Activated naive CD8-positive, alpha-beta T cell (primary cell): ENCODE results near the gene SCARB2.

Experiments
- H3K27ac Mint-ChIP-seq: one replicate; pipeline ENCODE4 v1.8.0; 2021; ENCODE audit warnings: mixed read lengths
- H3K27me3 Mint-ChIP-seq: one replicate; pipeline ENCODE4 v1.8.0; 2021; ENCODE audit warnings: mixed read lengths
- H3K36me3 Mint-ChIP-seq: one replicate; pipeline ENCODE4 v1.8.0; 2021; ENCODE audit warnings: mixed read lengths
- H3K4me1 Mint-ChIP-seq: one replicate; pipeline ENCODE4 v1.8.0; 2021; ENCODE audit warnings: low read depth, mixed read lengths
- H3K4me3 Mint-ChIP-seq: one replicate; pipeline ENCODE4 v1.8.0; 2021; ENCODE audit warnings: mild to moderate bottlenecking, mixed read lengths
- H3K9me3 Mint-ChIP-seq: one replicate; pipeline ENCODE4 v1.8.0; 2021; ENCODE audit warnings: low read depth, mixed read lengths

SCARB2 gene

GRCh38 chr4:76174216-76174615, 39.4 kb downstream of the SCARB2 start:
- H3K4me1 Mint-ChIP-seq: no peaks in the 10 kb centered on the region
- no peak overlapping the region for H3K27ac Mint-ChIP-seq
- H3K9me3 Mint-ChIP-seq: no peaks in the 10 kb centered on the region

GRCh38 chr4:76168688-76169087, 44.9 kb downstream of the SCARB2 start:
- H3K27me3 Mint-ChIP-seq: no peaks in the 10 kb centered on the region
- H3K27ac Mint-ChIP-seq: no peak overlapping the region
- H3K9me3 Mint-ChIP-seq: no peaks in the 10 kb centered on the region
- no peak overlapping the region for H3K4me3 Mint-ChIP-seq
- H3K4me1 Mint-ChIP-seq: no peaks in the 10 kb centered on the region
- H3K36me3 Mint-ChIP-seq: peaks cover 14% of the 10 kb centered on the region

More at GRCh38 chr4:76174216-76174615, 39.4 kb downstream of the SCARB2 start:
- Mint-ChIP-seq H3K27me3 (no peaks in the 10 kb centered on the region), H3K36me3 (peaks cover 6% of the 10 kb centered on the region), H3K4me3 (no peak overlapping the region)

DNA sequence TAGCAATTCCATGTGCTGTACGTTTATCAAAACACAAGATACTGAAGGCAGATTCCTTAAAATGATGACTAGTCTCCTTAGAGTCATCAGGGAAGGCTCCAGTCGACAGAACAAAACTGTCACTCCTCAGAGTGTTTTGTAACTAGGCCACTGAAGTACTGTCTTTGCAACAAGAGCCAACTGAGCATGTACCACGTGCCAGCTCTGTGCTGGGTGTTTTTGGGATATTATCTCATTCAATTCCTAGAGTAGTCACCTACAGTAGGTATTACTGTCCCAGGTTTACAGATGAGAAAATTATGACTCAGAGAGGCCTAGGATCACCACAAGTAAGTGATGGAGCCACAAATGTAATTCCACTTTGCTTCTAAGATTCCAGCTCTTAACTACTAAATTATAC, 47.1 kb downstream of the SCARB2 start:
- Mint-ChIP-seq H3K27ac (no peak overlapping the region), H3K4me3 (no peak overlapping the region), H3K36me3 (peaks cover 17% of the 10 kb centered on the region), H3K4me1 (no peaks in the 10 kb centered on the region), H3K27me3 (no peaks in the 10 kb centered on the region), H3K9me3 (no peaks in the 10 kb centered on the region)

- Mint-ChIP-seq H3K36me3 (peaks cover 12% of the 10 kb centered on the region), H3K4me3 (no peak overlapping the region), H3K9me3 (no peaks in the 10 kb centered on the region), H3K27ac (no peak overlapping the region), H3K27me3 (no peaks in the 10 kb centered on the region), H3K4me1 (no peaks in the 10 kb centered on the region)
Measured at GRCh38 chr4:76160355-76160754, 53.3 kb downstream of the SCARB2 start.

GRCh38 chr4:76156635-76157034, 57.0 kb downstream of the SCARB2 start:
- peaks cover 9% of the 10 kb centered on the region for H3K36me3 Mint-ChIP-seq
- no peak overlapping the region for H3K27ac Mint-ChIP-seq
- no peaks in the 10 kb centered on the region for H3K4me1 Mint-ChIP-seq
- no peak overlapping the region for H3K4me3 Mint-ChIP-seq
- H3K27me3 Mint-ChIP-seq: no peaks in the 10 kb centered on the region
- peaks cover 5% of the 10 kb centered on the region for H3K9me3 Mint-ChIP-seq

DNA sequence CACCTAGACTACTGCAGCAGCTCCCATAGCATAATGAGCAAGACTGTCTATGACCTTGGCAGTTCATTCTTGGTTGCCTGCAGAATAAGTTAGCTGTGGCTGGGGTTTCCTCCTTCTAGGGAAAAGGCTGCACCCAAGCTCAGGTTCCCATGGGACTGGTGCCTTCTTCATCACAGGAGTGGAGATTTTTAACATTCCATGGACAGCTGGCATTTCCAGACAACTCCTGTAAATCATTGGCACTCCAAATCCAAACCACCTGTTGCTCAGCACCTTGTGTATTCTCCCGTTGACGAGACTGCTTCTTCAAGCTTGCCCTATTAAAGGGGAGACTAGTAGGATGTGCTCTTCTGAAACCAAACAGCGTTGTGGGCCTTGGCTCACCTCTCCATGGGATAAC, 57.6 kb downstream of the SCARB2 start:
- Mint-ChIP-seq H3K27me3 (no peaks in the 10 kb centered on the region), H3K4me3 (no peak overlapping the region), H3K9me3 (peaks cover 5% of the 10 kb centered on the region), H3K4me1 (no peaks in the 10 kb centered on the region), H3K27ac (no peak overlapping the region), H3K36me3 (peaks cover 8% of the 10 kb centered on the region)

DNA sequence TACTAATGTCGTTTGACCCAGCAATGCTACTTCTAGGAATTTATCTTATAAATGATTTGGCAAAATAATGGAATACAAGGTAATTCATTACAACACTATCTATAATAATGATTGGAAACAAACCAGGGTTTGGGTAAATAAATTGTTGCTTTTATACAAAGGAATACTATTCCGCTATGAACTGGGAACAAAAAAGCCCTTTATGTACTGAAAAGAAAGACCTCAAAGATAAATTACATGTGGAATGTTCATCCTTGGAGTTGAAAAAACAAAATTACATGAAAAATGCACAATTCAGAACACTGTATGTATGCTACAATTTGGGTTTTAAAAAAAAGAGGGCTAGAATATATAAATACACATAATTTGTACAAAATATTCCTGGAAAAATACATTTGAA, 60.3 kb downstream of the SCARB2 start:
- Mint-ChIP-seq H3K27me3 (no peaks in the 10 kb centered on the region), H3K4me1 (peaks cover 17% of the 10 kb centered on the region), H3K4me3 (no peak overlapping the region), H3K9me3 (peaks cover 5% of the 10 kb centered on the region), H3K27ac (no peak overlapping the region), H3K36me3 (peaks cover 3% of the 10 kb centered on the region)

DNA sequence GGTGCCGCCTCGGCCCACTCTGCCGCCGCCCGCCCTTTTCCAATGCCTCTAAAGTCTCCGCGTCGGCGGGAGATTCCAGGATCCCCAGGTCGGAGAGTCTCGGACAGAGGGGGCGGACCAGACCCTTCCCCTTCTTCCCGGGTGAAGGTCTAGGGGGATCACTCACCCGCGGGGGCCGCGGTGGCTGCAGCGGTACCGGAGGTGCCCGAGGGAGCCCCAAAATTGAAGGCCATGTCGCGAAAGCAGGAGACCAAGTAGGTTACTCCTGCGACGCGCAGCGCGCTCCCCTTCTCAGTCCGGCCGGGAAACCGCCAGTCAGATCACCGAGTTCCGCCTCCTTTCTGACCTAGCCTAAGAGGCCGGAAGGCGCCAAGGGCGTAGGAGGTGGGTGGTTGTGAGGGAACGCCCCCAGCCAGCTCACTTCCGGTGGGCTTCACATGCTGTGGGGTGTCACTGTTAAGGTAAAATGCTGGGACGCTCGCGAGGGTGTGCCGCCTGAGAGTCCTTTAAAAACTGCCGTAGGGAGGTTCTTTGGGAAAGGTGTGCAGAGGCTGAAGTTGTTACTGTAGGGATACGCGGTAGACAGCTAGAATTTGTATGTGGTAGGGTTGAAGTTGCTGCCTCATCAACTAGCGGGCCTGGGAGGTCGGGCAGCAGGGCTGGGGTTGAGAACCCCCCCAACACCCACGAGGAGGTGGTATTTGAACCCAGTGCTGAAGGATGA, 65.3 kb downstream of the SCARB2 start, which contains the start of gene NUP54:
Gene NUP54, minus strand, starts transcription at position 256 of the 724 bp plus-strand sequence. Its CDS starts 23 bp downstream, at position 233.
- Mint-ChIP-seq H3K4me1 (peaks cover 41% of the 10 kb centered on the region), H3K27ac (peak within 1 kb of the TSS; percentile 95), H3K9me3 (no peaks in the 10 kb centered on the region), H3K4me3 (peak within 1 kb of the TSS; percentile 98), H3K27me3 (no peaks in the 10 kb centered on the region), H3K36me3 (no peaks in the 10 kb centered on the region)

GRCh38 chr4:76147454-76148141, 66.0 kb downstream of the SCARB2 start:
- Mint-ChIP-seq H3K27me3 (no peaks in the 10 kb centered on the region), H3K36me3 (no peaks in the 10 kb centered on the region), H3K27ac (peak overlapping the region; percentile 95), H3K9me3 (no peaks in the 10 kb centered on the region), H3K4me3 (peak overlapping the region; percentile 98), H3K4me1 (peaks cover 44% of the 10 kb centered on the region)

DNA sequence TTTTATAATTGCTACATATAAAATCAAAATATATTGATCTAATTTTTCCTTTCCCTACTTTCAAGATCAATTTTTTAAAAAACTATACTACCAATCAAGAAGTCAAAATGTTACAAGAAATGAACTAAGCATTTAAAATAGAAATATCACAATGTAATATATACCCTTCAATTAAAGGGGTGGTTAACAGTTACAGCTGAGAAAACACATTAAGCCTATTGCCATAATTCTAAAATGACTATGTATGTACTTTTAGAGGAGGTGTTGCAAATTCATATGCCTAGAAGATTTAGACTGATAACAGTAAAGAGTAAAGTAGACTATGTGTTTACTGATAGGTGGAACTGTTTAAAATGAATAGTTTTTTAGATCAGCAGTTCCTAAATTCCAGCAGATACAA, 69.1 kb downstream of the SCARB2 start:
- peak overlapping the region; percentile 13 for H3K4me3 Mint-ChIP-seq
- no peaks in the 10 kb centered on the region for H3K9me3 Mint-ChIP-seq
- no peak overlapping the region for H3K27ac Mint-ChIP-seq
- peaks cover 11% of the 10 kb centered on the region for H3K36me3 Mint-ChIP-seq
- peaks cover 48% of the 10 kb centered on the region for H3K4me1 Mint-ChIP-seq
- no peaks in the 10 kb centered on the region for H3K27me3 Mint-ChIP-seq

GRCh38 chr4:76141241-76141640, 72.4 kb downstream of the SCARB2 start:
- H3K27ac Mint-ChIP-seq: peak overlapping the region; percentile 43
- peaks cover 45% of the 10 kb centered on the region for H3K4me1 Mint-ChIP-seq
- H3K9me3 Mint-ChIP-seq: no peaks in the 10 kb centered on the region

GRCh38 chr4:76127754-76128153, 85.9 kb downstream of the SCARB2 start:
- H3K36me3 Mint-ChIP-seq: peaks cover 18% of the 10 kb centered on the region
- H3K27me3 Mint-ChIP-seq: no peaks in the 10 kb centered on the region
- H3K27ac Mint-ChIP-seq: no peak overlapping the region
- H3K4me1 Mint-ChIP-seq: no peaks in the 10 kb centered on the region
- no peaks in the 10 kb centered on the region for H3K9me3 Mint-ChIP-seq
- no peak overlapping the region for H3K4me3 Mint-ChIP-seq

More at GRCh38 chr4:76141241-76141640, 72.4 kb downstream of the SCARB2 start:
- Mint-ChIP-seq H3K27me3 (no peaks in the 10 kb centered on the region), H3K4me3 (no peak overlapping the region), H3K36me3 (peaks cover 26% of the 10 kb centered on the region)

GRCh38 chr4:76125816-76126215, 87.8 kb downstream of the SCARB2 start:
- Mint-ChIP-seq H3K9me3 (no peaks in the 10 kb centered on the region), H3K27me3 (no peaks in the 10 kb centered on the region), H3K36me3 (peaks cover 20% of the 10 kb centered on the region), H3K4me3 (no peak overlapping the region), H3K27ac (no peak overlapping the region), H3K4me1 (no peaks in the 10 kb centered on the region)

DNA sequence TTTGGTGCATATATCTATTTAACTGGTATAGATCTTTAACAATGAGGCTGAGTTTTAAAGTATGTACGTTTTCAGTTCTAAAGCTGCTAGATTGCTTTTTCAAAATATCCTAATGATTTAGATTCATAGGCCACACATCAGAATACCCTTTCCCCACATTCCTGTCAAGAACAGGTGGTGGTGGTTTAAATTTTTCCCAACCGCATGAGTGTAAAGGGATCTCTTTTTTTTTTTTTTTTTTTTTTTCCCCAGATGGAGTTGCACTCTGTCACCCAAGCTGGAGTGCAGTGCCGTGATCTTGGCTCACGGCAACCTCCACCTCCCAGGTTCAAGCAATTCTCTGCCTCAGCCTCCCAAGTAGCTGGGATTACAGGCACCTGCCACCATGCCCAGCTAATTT, 93.4 kb downstream of the SCARB2 start:
- peaks cover 28% of the 10 kb centered on the region for H3K36me3 Mint-ChIP-seq
- no peaks in the 10 kb centered on the region for H3K27me3 Mint-ChIP-seq
- H3K9me3 Mint-ChIP-seq: peaks cover 8% of the 10 kb centered on the region
- no peaks in the 10 kb centered on the region for H3K4me1 Mint-ChIP-seq
- H3K27ac Mint-ChIP-seq: no peak overlapping the region
- H3K4me3 Mint-ChIP-seq: no peak overlapping the region

- Mint-ChIP-seq H3K36me3 (peaks cover 35% of the 10 kb centered on the region), H3K27me3 (no peaks in the 10 kb centered on the region), H3K4me3 (no peak overlapping the region), H3K27ac (no peak overlapping the region), H3K9me3 (peaks cover 8% of the 10 kb centered on the region), H3K4me1 (no peaks in the 10 kb centered on the region)
Measured at GRCh38 chr4:76117536-76117935, 96.1 kb downstream of the SCARB2 start.
